GM08714 (cell line): Measurements from ENCODE around the gene ST3GAL2.
"Not testable (repeated sequence)": the region's sequence is repeated elsewhere in the genome, so short reads cannot be mapped to it uniquely, and the experiment has no call there.

ENCODE experiments used
- H3K4me3 ChIP-seq: fragments of 200-500 bp; sonication (Bioruptor generic); 2 replicates; pipeline ENCODE4 v1.5.1; 2014; ENCODE audit warnings: mild to moderate bottlenecking, low read length, inconsistent platforms
- ZNF274 ChIP-seq: IDR thresholded peaks from 2 replicates; pipeline ENCODE4 v1.6.1; 2012; ENCODE audit warnings: mild to moderate bottlenecking, low read depth, low read length

Gene ST3GAL2

GRCh38 chr16:70454222-70455034, 15.5 kb upstream of the ST3GAL2 start, which contains the start of gene FCSK:
TSS of gene FCSK (plus strand) at chr16:70454595. CDS start at chr16:70463191, 8,596 bp downstream.
- peak within 1 kb of the TSS; percentile 82 for H3K4me3 ChIP-seq
- no peak for TF ChIP-seq ZNF274

- H3K4me3 ChIP-seq, result peak overlapping the region; percentile 82
- TF ChIP-seq ZNF274, result no peak
Measured at GRCh38 chr16:70453892-70454221, 15.0 kb upstream of the ST3GAL2 start.

- H3K4me3 ChIP-seq, result peak overlapping the region; percentile 82
- no peak for TF ChIP-seq ZNF274
Measured at GRCh38 chr16:70453117-70453891, 14.4 kb upstream of the ST3GAL2 start.

GRCh38 chr16:70451004-70451340, 12.1 kb upstream of the ST3GAL2 start:
- H3K4me3 ChIP-seq, result not testable (repeated sequence)

GRCh38 chr16:70450142-70451003, 11.5 kb upstream of the ST3GAL2 start:
- not testable (repeated sequence) for H3K4me3 ChIP-seq

GRCh38 chr16:70448075-70448474, 9.2 kb upstream of the ST3GAL2 start:
- no peak overlapping the region for H3K4me3 ChIP-seq
- no peak for TF ChIP-seq ZNF274

- TF ChIP-seq ZNF274, result no peak
- no peak overlapping the region for H3K4me3 ChIP-seq
Measured at GRCh38 chr16:70444249-70445063, 5.6 kb upstream of the ST3GAL2 start.

GRCh38 chr16:70442344-70442743, 3.4 kb upstream of the ST3GAL2 start:
- no peak for TF ChIP-seq ZNF274
- no peak overlapping the region for H3K4me3 ChIP-seq

- no peak overlapping the region for H3K4me3 ChIP-seq
- no peak for TF ChIP-seq ZNF274
Measured at GRCh38 chr16:70441406-70441990, 2.6 kb upstream of the ST3GAL2 start.

- no peak overlapping the region; the same call in 1 of the 2 replicates for H3K4me3 ChIP-seq
- TF ChIP-seq ZNF274, result no peak
Measured at GRCh38 chr16:70440009-70440692, 1.3 kb upstream of the ST3GAL2 start.

- no peak for TF ChIP-seq ZNF274
- peak overlapping the region; percentile 92 for H3K4me3 ChIP-seq
Measured at GRCh38 chr16:70438585-70438968, 323 bp downstream of the ST3GAL2 start.

- no peak for TF ChIP-seq ZNF274
- peak overlapping the region; percentile 92 for H3K4me3 ChIP-seq
Measured at GRCh38 chr16:70437582-70438557, 1.0 kb downstream of the ST3GAL2 start.
